Nucleus accumbens (tissue), 56 donors: ENCODE measurements around the gene TRAPPC2.
A peak's percentile ranks its signal among the peaks of the same experiment; 100 is the strongest.

Experiments used
- DNase-seq, 56 donors: peaks; one replicate each; lab custom pipeline; 2025; lab: John Stamatoyannopoulos, UW

Gene TRAPPC2

DNA sequence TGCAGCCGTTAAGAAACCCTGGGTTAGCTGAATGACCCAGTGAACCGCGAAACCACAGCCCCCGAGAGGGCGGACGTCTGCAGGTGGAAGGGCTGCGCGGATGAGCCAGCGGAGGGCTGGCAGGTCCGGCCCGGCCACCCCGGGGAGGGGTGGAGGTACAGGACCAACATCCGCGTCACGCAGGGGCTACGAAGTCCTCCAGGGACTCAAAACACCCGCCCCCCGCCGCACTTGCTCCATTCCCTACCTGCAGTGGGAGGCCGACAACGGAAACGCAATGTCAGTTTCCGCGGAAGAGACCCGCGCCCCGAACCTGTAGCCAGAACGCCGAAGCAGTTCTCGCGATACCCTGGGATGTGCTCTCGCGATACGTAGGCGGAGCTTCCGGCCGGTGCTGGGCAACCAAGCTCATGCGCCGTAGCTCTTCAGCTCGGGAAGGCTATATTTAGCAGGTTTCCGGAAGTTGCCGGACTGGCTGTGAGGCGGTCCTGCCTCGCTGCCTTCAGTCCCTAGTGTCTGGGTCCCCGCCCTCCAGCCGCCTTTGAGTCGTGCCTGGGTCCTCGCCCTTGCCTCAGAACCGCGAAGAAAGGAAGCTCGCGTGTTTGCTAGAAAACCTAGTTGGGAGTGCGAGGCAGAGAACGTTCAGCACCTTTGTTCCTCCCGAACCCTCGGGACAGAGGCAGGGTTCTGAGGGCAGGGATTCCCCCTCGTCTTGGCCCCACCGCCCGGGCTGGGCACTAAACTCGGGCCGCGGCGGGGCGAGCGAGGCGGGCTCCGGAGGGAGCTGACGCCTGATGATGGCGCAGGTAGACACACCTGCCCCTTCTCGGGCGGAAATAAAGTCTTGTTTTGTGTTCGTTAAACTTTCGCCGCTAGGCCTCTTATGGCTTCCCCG is at the start of gene TRAPPC2, which contains the start of gene OFD1:
TSS of gene TRAPPC2 (minus strand) at position 343 of the 895 bp plus-strand sequence. CDS start 14,657 bp downstream, outside the sequence.
TSS of gene OFD1 (plus strand) at position 471 of the 895 bp plus-strand sequence. CDS start at position 795, 324 bp downstream.
- DNase-seq: peak; percentile 18 to 91 (median 79)

DNA sequence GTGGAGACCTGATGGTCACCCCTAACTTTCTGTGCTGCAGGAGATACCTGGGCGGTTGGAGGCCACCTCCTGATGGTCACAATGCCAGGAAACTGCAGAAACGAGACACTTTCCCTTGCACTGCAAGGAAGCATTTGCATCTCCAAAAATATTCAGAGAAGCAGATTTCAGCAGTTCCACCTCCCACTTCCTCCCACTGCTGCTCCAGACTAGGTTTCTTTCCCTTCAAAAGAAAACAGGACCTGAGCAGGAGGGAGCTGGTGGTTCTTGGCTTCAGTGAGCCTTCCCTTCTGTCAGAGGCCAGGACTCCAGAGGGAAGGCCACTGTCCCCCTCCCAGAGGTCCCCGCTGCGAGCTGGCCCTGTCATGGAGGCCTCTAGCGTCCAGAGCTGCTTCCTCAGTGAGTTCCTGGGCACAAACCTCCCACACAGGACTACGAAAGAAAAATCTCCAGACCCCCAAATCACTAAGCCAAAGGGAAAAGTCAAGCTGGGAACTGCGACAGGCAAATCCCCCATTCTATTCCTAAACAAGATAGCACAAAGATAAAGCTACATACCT is 46.5 kb upstream of the TRAPPC2 start:
- peak in 3 of 56 donors; percentile 1 to 27 (median 2) for DNase-seq

DNA sequence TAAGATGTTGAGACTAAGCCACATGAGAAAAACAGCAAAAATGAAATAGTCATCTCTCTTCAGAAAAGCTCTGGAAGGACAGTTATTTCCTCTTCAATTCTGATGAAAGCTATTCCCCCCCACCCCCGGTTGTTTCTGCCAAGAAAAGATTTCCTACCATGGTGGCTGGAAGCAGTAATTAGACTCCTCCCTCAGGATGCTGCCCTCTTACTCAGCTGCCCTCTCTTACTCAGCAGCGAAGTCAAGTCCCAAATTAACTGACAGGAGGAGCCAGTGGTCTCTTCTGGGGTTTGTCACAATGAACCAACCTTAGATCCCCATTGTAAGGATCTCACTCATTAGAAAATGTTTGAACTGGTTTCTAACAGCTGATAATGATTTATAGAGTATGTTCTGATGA is 44.5 kb upstream of the TRAPPC2 start:
- no peak for DNase-seq

DNA sequence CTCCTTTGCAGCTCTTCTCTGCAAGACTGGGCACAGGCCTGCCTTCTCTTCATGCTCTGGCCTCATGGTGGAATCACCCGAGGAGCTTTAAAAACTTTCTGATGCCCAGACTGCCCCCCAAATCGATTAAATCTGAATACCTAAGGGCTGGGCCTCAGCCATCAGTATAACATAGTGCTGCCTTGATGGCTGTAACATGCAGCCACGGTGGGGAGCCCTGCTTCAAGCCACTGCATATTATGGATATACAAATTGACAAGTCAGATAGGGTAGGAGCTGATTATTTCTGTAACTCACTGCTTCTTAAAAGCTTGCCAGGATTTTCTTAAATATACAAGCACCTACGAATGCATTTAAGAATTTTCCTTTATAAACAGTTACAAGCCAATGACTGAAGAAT is 42.0 kb upstream of the TRAPPC2 start:
- DNase-seq: peak in 4 of 56 donors; percentile 4 to 20 (median 6)

DNA sequence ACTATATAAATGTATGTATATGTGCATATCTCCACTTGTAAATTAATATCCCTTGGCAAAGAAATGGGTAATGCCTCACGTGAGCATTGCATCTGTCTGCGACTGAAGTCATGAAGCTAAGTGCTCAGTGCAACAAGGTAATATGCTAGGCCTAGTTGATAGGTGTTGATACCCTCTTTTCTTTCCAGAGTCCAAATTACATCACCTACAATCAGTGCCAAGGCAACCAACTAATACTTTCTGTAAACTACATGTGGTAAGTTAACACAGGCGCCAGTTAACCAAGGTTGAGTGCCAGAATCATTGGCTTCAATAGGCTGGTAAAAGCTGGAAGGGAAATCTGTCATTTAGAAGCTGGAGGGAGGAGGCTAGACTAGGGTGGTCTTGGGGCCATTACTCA is 41.4 kb upstream of the TRAPPC2 start:
- no peak for DNase-seq

DNA sequence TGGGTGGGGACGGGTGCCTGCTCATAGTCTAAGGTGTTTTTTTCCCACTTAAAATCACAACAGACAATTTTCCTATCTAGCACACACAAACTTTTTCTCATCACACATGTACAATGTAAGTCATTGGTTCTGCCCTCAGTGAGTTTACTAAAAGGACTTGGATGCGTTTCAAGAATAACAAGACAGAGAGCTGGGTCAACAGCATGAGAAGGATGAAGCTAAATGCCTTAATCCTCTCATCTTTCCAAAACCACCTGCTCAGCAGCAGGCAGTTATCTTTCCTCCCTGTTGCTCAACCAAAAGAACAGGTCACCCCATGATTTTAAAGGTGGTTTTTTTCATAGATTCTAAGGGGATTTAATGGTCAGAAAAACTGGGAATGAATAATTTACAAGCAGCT is 40.3 kb upstream of the TRAPPC2 start:
- no peak for DNase-seq

DNA sequence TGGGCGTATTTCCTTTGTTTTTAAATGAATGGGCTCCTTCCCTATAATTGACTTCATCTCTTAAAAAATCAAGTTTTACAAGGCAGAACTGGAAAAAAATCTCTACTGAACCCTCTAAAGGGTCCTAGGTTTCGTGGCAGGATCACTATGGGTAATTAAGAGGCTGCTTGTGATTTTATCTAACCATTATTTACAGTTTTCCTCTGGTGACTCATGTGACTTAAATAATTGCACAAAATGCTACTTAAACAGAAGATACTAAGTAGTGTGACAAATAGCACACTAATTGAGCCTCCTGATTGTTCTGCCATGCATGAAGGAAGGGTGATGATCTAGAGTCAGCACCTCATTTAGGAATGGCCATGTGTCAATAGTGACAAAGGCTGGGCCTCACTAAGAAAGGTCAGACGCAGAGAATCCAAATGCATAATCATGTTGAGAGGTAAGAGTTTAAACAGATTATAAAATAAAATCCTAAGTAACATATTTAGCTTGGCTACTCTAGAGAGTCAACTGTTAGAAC is 35.7 kb upstream of the TRAPPC2 start:
- no peak for DNase-seq

DNA sequence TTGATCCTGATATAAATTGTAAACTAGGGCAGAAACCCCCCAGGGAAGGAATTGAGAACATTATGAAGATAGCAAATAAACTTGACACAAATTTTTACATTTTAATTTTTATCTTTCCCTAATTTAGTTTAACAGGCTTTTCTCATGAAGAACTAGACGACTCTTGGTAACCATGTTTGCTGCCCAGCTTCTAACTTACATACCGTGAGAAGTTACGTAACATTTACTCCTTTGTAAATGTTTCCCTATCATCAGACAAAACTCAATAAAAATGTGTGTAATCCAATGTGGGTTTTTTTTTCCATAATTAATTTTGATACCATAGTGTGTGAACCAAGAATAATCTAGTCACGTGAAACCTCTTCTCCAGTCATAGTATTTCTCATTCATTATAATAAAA is 34.5 kb upstream of the TRAPPC2 start:
- no peak for DNase-seq

DNA sequence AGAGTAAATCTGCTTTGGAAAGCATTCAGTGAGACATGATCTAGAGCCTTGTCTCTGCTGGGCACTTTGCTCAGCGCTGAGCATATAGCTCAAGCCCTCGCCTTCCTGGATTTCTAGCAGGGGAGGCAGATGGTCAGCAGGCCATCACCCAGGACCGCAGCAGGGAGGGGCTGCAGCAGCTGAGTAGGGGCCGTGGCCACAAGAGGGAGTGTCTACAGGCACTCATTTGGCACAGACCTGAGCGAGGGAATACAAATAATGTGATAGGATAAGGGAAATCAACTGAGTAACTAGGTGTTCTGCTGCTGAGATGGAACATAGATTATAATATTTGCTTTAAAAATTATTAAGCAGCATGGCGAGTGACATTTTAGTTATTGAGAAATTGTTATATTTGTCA is 30.3 kb upstream of the TRAPPC2 start:
- DNase-seq: peak in 38 of 56 donors; percentile 1 to 54 (median 16)

DNA sequence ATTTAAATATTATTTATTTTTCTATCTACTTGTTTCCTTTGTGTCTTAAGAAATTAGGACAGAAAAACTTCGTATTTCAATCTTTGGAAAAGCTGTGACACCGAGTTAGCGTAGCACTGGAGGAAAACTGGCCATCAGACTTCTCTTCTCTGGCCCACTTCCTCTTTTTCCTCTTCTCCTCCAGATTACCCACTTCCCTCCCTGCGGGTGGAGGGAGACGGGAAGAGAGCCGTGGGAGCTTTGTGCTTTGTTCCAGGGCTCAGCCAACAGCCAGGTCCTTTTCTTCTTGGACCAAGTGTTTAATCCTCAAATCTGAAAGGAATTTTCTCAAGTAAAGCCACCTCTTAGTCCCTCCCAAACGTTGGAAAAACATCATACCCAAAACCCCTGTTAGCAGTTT is 29.9 kb upstream of the TRAPPC2 start:
- DNase-seq: peak in 3 of 56 donors; percentile 1 to 19 (median 12)

DNA sequence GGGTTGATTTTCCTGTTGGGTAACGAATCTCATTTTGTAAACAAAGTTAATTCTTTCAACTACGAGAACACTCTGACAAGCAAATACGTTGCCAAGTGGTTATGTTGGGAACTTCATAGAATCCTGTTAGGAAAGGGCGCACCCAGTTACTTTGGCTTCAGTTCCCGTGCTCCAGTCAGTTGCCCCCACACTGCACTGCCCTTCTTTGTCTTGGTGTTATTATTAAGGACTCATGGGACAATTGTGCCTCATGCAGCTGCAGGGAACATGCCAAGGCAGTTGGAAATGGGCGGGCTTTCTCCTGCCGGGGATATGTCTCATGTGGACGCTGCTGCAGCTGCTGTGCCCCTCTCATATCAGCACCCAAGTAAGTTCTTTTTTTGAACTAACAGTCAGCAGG is 29.1 kb upstream of the TRAPPC2 start:
- peak in 42 of 56 donors; percentile 1 to 62 (median 29) for DNase-seq

DNA sequence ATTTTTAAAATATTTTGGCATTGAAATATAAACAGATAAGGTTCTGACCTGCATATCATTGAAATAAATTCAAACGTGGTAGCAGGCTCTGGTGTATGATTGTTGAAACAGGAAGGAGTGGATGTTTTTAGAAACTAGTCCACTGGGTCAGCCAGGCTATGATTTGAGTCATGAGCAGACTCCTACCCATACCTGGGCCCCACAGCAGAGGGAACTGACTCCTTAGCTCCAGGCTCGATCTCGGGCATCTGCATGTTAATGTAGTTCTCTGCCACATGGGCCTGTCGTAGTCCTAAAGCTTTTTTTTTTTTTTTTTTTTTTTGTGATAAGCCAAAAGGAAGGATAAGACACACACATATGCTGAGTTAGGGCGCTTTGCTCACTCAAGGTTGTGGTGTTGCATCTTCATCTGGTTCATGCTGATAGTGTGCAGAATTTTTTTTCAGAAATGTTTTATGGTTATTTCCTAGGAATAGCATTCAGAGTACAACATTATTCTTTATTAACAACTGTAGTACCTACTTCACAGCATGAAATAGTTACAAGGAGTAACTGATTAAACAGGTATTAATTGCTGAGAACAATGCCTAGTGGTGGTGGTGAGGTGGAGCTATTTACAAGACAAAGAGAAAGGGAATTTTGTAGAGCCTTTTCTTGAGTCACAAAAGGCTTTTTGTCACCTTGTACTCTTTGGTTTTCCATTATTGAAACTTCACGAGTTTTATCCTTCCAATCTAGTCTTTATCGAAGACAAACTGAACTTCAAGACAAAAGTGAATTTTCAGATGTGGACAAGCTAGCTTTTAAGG is 27.4 kb upstream of the TRAPPC2 start:
- DNase-seq: no peak

DNA sequence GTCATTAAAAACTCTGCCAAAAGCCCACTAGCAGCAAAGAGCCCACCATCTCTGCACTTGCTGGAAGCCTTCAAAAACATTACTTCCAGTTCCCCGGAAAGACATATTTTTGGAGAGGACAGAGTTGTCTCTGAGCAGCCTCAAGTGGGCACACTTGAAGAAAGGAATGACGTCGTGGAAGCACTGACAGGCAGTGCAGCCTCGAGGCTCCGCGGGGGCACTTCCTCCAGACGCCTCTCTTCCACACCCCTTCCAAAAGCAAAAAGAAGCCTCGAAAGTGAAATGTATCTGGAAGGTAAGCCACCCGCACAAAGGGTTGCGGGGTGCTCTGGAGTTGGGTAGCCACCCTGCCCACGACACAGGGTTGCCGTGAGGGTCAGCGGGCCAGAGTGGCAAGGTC is 26.0 kb upstream of the TRAPPC2 start:
- DNase-seq: no peak

DNA sequence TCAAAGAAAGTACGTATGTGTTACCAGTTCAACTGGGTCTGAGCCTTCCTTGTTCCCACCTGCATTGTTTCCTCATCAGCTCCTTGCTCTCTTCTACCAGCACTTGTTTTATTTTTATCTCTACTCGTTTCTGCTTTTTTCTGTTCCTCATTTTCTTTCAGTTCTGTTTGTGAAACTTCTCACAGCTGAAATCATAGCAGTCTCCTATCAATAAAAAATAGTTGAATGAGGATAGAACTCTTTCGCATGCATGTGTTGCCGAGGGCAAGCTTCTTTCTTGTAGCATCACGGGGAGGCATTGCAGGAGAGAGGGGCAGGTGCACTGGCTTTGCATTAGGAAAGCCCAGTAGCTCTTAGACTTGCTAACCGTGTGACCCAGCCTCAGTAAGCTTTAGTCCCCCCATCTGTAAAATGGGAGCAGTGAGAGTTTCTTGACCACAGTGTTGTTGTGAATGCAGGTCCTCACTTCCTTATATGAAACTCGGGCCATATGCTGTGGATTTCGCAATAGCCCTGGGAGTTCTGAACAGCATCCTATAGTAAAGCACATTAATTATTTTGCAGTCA is 24.8 kb upstream of the TRAPPC2 start:
- DNase-seq: no peak

DNA sequence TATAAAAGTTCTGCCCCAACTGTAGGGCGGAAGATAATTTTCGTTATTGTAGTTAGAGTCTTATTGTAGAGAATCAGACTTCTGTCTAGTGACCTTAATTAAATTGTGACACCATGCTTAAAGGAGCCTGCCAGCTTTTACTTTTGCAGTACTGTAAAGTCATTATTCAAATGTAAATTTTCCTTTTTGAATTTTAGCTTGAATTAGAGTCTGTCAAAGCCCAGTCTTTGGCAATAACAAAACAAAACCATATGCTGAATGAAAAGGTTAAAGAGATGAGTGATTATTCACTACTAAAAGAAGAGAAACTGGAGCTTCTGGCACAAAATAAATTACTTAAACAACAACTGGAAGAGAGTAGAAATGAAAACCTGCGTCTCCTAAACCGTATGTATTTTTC is 22.0 kb upstream of the TRAPPC2 start:
- DNase-seq: no peak

DNA sequence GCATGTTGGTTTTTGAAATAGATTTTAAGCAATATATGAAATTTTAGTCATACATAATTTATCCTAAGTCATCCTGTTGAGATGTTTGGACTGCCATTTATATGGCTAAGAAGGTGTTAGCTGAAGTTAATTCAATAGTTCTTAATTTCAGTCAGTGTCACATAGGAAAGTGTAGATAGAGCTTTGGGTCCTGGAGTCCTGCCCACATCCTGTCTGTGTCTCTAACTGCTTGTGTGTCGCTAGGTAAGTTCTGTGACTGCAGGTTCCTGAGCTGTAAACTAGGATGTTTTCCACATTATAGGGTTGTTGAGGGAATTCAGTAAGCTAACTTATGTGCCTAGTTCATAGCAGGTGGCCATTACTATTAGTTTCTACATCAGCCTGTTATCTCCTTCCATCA is 20.8 kb upstream of the TRAPPC2 start:
- no peak for DNase-seq

DNA sequence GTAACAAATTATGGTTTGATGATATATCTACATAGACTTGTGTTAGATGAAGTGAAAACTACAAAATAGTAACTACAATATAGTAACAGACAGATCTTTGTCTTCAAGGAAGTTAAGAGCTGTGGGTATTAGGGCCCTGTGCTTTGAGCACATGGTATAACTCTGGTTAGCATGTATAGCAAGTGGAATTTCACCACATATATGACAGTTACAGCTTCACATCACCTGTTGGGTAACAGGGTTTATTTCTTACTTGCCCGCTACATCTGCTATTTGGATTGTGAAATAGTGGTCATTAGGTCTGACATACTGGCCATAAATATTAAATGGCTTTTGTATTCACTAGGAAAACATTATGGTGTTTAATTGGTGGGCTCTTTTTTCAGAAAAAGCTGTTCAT is 20.3 kb upstream of the TRAPPC2 start:
- DNase-seq: no peak

DNA sequence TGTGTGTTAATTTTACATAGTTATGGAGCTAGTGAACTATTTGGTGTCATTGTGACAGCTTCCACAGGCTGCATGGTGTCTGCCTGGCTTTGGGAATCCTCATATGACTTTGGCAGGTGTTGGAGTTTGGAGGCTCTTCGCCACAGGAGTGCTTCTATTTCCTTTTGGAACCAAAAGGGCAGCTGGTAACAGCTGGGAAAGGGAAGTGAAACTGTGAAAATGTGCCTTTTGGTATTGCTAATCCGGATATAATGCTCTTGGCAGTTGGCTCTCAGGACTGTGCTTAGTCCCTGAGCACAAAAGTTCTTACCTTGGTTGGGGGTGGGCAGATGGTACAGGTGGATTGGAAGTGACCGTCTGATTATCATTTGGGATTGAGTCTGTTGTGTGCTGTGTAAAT is 18.2 kb upstream of the TRAPPC2 start:
- DNase-seq: no peak

DNA sequence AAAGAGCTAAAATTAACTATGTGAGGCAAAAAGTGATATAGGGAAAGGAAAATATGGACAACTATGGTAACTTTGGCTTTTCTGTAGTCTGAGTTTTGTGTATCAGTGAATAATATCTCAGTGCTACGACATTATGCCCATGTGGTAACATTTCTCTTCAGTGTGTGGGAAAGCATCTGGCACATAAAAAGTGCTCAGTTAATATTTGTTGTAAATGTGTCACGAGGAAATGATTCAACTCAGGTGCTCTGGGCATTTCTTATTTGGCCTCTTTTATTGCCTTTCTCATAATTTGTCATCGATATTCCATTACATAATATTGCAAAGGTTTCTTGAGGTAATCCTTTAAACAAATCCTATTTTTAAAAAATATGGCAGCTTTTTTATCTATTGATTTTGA is 17.7 kb upstream of the TRAPPC2 start:
- DNase-seq: no peak

DNA sequence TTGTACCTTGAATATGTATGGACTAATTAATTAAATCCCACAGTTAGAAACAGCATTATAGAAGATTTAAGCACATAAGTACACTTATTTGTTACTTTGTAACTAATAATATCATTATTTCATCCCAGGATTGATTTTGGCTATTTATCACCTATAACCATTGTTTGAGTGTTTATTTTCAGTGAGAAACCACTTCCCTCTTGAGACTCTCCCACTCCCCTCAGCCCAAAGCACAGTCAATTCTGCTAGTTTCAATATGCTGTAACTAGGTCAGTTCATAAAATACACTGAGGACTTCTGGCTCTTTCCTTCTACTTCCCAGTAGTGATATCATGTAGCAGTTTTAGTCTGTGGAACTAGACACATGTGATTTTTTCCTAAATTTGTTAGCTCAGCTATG is 16.4 kb upstream of the TRAPPC2 start:
- DNase-seq: no peak
